Tibial nerve (tissue), 4 donors: ENCODE data around the gene NEURL3.
A peak's percentile ranks its signal among the peaks of the same experiment; 100 is the strongest.

ENCODE experiments used
- EP300 ChIP-seq, 2 donors: sonication (generic); formaldehyde crosslinking; IDR thresholded peaks; one replicate each; pipeline ENCODE4 v1.6.1; 2017; ENCODE audit warnings: antibody characterized with exemption in 2 of 2, mild to moderate bottlenecking in 1 of 2
- POLR2A ChIP-seq, 2 donors: fragments of 450-650 bp; IDR thresholded peaks; one replicate each; pipeline ENCODE4 v1.6.1; 2017; ENCODE audit warnings: antibody characterized with exemption in 2 of 2, mild to moderate bottlenecking in 2 of 2, moderate library complexity in 2 of 2
- TF ChIP-seq, protein P1 (sequence below), 5 experiments: fragments of 200-600 bp in 3 of 5; fragments of 450-650 bp in 2 of 5; sonication (generic) in 3 of 5; IDR thresholded peaks; one replicate each; pipeline ENCODE4 v1.5.1; 2016 to 2019; ENCODE audit warnings: antibody characterized with exemption in 5 of 5, mild to moderate bottlenecking in 3 of 5, moderate library complexity in 2 of 5

DNA sequence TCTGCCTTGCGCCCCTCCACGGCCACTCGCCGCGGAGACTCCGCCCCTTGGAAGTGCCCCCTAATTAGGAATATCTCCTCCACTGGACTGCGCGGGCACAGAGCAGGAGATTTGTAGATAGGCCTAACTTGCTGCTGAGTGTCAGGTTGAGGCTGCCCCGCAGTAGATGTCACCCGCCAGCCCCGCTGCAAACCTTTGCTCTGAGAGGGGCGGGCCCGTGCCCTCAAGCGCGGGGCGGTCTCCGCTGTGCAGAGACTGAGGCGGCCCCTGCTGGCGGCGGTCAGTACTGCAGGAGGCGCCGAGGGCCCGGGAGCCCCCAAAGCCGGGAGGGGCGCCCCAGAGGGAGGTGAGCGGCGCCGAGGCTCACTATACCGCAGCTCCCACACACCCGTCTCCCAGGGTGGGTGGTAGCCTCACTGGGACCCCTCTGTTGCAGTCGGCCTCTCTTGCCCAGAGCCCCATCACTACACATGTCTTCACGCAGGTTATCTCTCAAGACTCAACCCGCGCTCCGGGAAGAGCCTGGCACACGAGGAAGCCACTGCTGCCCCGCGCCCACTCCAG, 2.9 kb upstream of the NEURL3 start:
- TF ChIP-seq, protein P1, sequence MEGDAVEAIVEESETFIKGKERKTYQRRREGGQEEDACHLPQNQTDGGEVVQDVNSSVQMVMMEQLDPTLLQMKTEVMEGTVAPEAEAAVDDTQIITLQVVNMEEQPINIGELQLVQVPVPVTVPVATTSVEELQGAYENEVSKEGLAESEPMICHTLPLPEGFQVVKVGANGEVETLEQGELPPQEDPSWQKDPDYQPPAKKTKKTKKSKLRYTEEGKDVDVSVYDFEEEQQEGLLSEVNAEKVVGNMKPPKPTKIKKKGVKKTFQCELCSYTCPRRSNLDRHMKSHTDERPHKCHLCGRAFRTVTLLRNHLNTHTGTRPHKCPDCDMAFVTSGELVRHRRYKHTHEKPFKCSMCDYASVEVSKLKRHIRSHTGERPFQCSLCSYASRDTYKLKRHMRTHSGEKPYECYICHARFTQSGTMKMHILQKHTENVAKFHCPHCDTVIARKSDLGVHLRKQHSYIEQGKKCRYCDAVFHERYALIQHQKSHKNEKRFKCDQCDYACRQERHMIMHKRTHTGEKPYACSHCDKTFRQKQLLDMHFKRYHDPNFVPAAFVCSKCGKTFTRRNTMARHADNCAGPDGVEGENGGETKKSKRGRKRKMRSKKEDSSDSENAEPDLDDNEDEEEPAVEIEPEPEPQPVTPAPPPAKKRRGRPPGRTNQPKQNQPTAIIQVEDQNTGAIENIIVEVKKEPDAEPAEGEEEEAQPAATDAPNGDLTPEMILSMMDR (IDR thresholded peaks at IDR 0.05) = peak; percentile 99 to 100 (median 99)
- peak in 1 of 2 donors; percentile 3 for TF ChIP-seq POLR2A (IDR thresholded peaks at IDR 0.05)
- TF ChIP-seq EP300 (IDR thresholded peaks at IDR 0.05) = peak in 1 of 2 donors; percentile 45
